IMR-90 (cell line): Measurements from ENCODE around the gene RNF41. TPM values are rescaled to one million over a fixed set of nuclear protein-coding genes. Genes with fewer than 3 reads are reported as not detected.
A peak's percentile ranks its signal among the peaks of the same experiment; 100 is the strongest.

Experiments
- ATAC-seq: fragments of 200-7000 bp; cut with Tn5 transposase; 2 replicates; pipeline ENCODE4 v1.9.1; 2020; ENCODE audit warnings: low read depth, mild to moderate bottlenecking, moderate library complexity
- BruUV-seq: library from RNA; stranded (reverse); fragments of 400-500 nt; replicated peaks from 2 replicates; lab custom pipeline; 2021; lab: Mats Ljungman, UMichigan
- CTCF ChIA-PET: fragments of 300-600 bp; formaldehyde crosslinking; extraction: SDS; loops from one replicate; lab custom pipeline; 2021; ENCODE audit warnings: antibody characterized with exemption; lab: Yijun Ruan, JAX
- POLR2A ChIA-PET: fragments of 300-600 bp; sonication (Branson Sonifier 250); formaldehyde crosslinking; loops from one replicate; lab custom pipeline; 2022; ENCODE audit warnings: antibody characterized with exemption; ENCODE audit not compliant: unreplicated experiment; lab: Charles Lee
- DNase-seq: peaks from one replicate; pipeline ENCODE4 v3.0.0; 2013
- H2AFZ ChIP-seq: replicated peaks from 2 replicates; pipeline ENCODE3; 2013; ENCODE audit warnings: low read length, mild to moderate bottlenecking; ENCODE audit not compliant: poor library complexity
- H2AK5ac ChIP-seq: 2 replicates; pipeline ENCODE4 v1.6.1; 2013; ENCODE audit warnings: low read depth, low read length, inconsistent platforms
- H2AK9ac ChIP-seq: replicated peaks from 2 replicates; pipeline ENCODE3; 2013; ENCODE audit warnings: mild to moderate bottlenecking, low read depth, low read length, moderate library complexity; ENCODE audit not compliant: poor library complexity
- H2BK120ac ChIP-seq: 2 replicates; pipeline ENCODE4 v1.6.1; 2013; ENCODE audit warnings: low read depth, low read length, inconsistent platforms
- H2BK15ac ChIP-seq: 3 replicates; pipeline ENCODE4 v1.6.1; 2013; ENCODE audit warnings: low read depth, low read length, inconsistent platforms
- H2BK20ac ChIP-seq: 2 replicates; pipeline ENCODE4 v1.6.1; 2013; ENCODE audit warnings: low read depth, mild to moderate bottlenecking, inconsistent platforms, low read length, moderate library complexity
- H2BK5ac ChIP-seq: 2 replicates; pipeline ENCODE4 v1.6.1; 2013; ENCODE audit warnings: mild to moderate bottlenecking, low read depth, low read length, inconsistent platforms; ENCODE audit not compliant: poor library complexity, severe bottlenecking
- H3K14ac ChIP-seq: replicated peaks from 2 replicates; pipeline ENCODE4 v1.6.1; 2013; ENCODE audit warnings: low read depth, low read length, inconsistent platforms
- H3K18ac ChIP-seq: 2 replicates; pipeline ENCODE4 v1.6.1; 2013; ENCODE audit warnings: low read depth, low read length, control low read depth
- H3K23ac ChIP-seq: 2 replicates; pipeline ENCODE4 v1.6.1; 2013; ENCODE audit warnings: low read depth, low read length, inconsistent platforms
- H3K27ac ChIP-seq: 2 replicates; pipeline ENCODE4 v1.5.1; 2013; ENCODE audit warnings: mild to moderate bottlenecking, control low read depth, low read length; ENCODE audit not compliant: insufficient read depth
- H3K27me3 ChIP-seq: 2 replicates; pipeline ENCODE4 v1.6.1; 2013; ENCODE audit warnings: low read length; ENCODE audit not compliant: control insufficient read depth, insufficient read depth
- H3K36me3 ChIP-seq: 2 replicates; pipeline ENCODE4 v1.6.1; 2013; ENCODE audit warnings: low read length, mixed read lengths; ENCODE audit not compliant: control insufficient read depth, insufficient read depth
- H3K4ac ChIP-seq: 2 replicates; pipeline ENCODE4 v1.6.1; 2013; ENCODE audit warnings: low read depth, low read length, inconsistent platforms
- H3K4me1 ChIP-seq: 2 replicates; pipeline ENCODE4 v1.6.1; 2013; ENCODE audit warnings: low read length, mixed read lengths; ENCODE audit not compliant: control insufficient read depth, insufficient read depth
- H3K4me2 ChIP-seq: 2 replicates; pipeline ENCODE4 v1.6.1; 2013; ENCODE audit warnings: low read depth, mild to moderate bottlenecking, control low read depth, low read length, moderate library complexity
- H3K4me3 ChIP-seq: 2 replicates; pipeline ENCODE4 v1.5.1; 2013; ENCODE audit warnings: low read depth, mild to moderate bottlenecking, control low read depth, low read length, moderate library complexity; ENCODE audit not compliant: insufficient read depth
- H3K56ac ChIP-seq: 2 replicates; pipeline ENCODE4 v1.6.1; 2013; ENCODE audit warnings: low read length, inconsistent platforms; ENCODE audit not compliant: insufficient read depth; ENCODE audit errors: extremely low read depth
- H3K79me1 ChIP-seq, 2 experiments: 2 replicates each; pipeline ENCODE4 v1.6.1; 2013; ENCODE audit warnings: low read length in 2 of 2, inconsistent platforms in 1 of 2, low read depth in 1 of 2
- H3K9ac ChIP-seq: 2 replicates; pipeline ENCODE4 v1.6.1; 2013; ENCODE audit warnings: low read depth, low read length, control low read depth
- H3K9me1 ChIP-seq: 2 replicates; pipeline ENCODE4 v1.6.1; 2013; ENCODE audit warnings: low read length, inconsistent platforms; ENCODE audit not compliant: insufficient read depth
- H3K9me3 ChIP-seq: 2 replicates; pipeline ENCODE4 v1.6.1; 2013; ENCODE audit warnings: low read length; ENCODE audit not compliant: control insufficient read depth, insufficient read depth
- H4K20me1 ChIP-seq: 2 replicates; pipeline ENCODE4 v1.6.1; 2013; ENCODE audit warnings: low read length, inconsistent platforms; ENCODE audit not compliant: insufficient read depth
- H4K5ac ChIP-seq: 2 replicates; pipeline ENCODE4 v1.6.1; 2013; ENCODE audit warnings: mild to moderate bottlenecking, low read depth, low read length, control low read depth
- H4K8ac ChIP-seq, 2 experiments: 2 replicates each; pipeline ENCODE4 v1.6.1; 2013; ENCODE audit warnings: low read depth in 2 of 2, low read length in 2 of 2, control low read depth in 1 of 2, inconsistent platforms in 1 of 2
- H4K91ac ChIP-seq: 2 replicates; pipeline ENCODE4 v1.6.1; 2013; ENCODE audit warnings: low read depth, low read length, inconsistent platforms; ENCODE audit not compliant: insufficient read depth
- BHLHE40 ChIP-seq: fragments of 150-350 bp; IDR thresholded peaks from 2 replicates; pipeline ENCODE4 v1.6.1; 2016; ENCODE audit warnings: mild to moderate bottlenecking, low read depth, low read length
- CEBPB ChIP-seq: IDR thresholded peaks from 2 replicates; pipeline ENCODE4 v1.6.1; 2012; ENCODE audit warnings: low read depth, low read length, improper control_type of control experiment
- CHD1 ChIP-seq: IDR thresholded peaks from 2 replicates; pipeline ENCODE4 v1.6.1; 2012; ENCODE audit warnings: low read depth, low read length, improper control_type of control experiment
- CTCF ChIP-seq: conservative IDR thresholded peaks from 2 replicates; pipeline ENCODE4 v1.5.1; 2012; ENCODE audit warnings: mild to moderate bottlenecking, low read depth, low read length, improper control_type of control experiment
- ELK1 ChIP-seq: fragments of 150-350 bp; IDR thresholded peaks from 2 replicates; pipeline ENCODE4 v1.6.1; 2016; ENCODE audit warnings: low read depth, mild to moderate bottlenecking, low read length, moderate library complexity, borderline replicate concordance
- FOS ChIP-seq: fragments of 150-350 bp; IDR thresholded peaks from 2 replicates; pipeline ENCODE4 v1.6.1; 2016; ENCODE audit warnings: low read depth, low read length
- MAFK ChIP-seq: IDR thresholded peaks from 2 replicates; pipeline ENCODE4 v1.6.1; 2012; ENCODE audit warnings: low read depth, low read length, improper control_type of control experiment
- MAZ ChIP-seq: IDR thresholded peaks from 2 replicates; pipeline ENCODE4 v1.6.1; 2012; ENCODE audit warnings: low read depth, mild to moderate bottlenecking, low read length, improper control_type of control experiment, moderate library complexity, borderline replicate concordance
- MXI1 ChIP-seq: IDR thresholded peaks from 2 replicates; pipeline ENCODE4 v1.6.1; 2012; ENCODE audit warnings: low read depth, mild to moderate bottlenecking, low read length, moderate library complexity, borderline replicate concordance
- NFE2L2 ChIP-seq: fragments of 150-350 bp; IDR thresholded peaks from 2 replicates; pipeline ENCODE4 v1.6.1; 2016; ENCODE audit warnings: low read depth, mild to moderate bottlenecking, low read length
- POLR2A ChIP-seq: IDR thresholded peaks from 2 replicates; pipeline ENCODE4 v1.6.1; 2012; ENCODE audit warnings: mild to moderate bottlenecking, low read depth, low read length
- RAD21 ChIP-seq: IDR thresholded peaks from 2 replicates; pipeline ENCODE4 v1.6.1; 2012; ENCODE audit warnings: low read length, improper control_type of control experiment
- RCOR1 ChIP-seq: IDR thresholded peaks from 2 replicates; pipeline ENCODE4 v1.6.1; 2012; ENCODE audit warnings: mild to moderate bottlenecking, low read length, improper control_type of control experiment; ENCODE audit not compliant: insufficient replicate concordance
- SMC3 ChIP-seq: fragments of 150-350 bp; IDR thresholded peaks from 2 replicates; pipeline ENCODE4 v1.6.1; 2016; ENCODE audit warnings: low read depth, mild to moderate bottlenecking, antibody characterized with exemption, low read length, moderate library complexity
- USF2 ChIP-seq: fragments of 150-350 bp; IDR thresholded peaks from 2 replicates; pipeline ENCODE4 v1.6.1; 2017; ENCODE audit warnings: mild to moderate bottlenecking, antibody characterized with exemption, low read length, low read depth
- WGBS, 2 experiments: methylation state at CpG; one replicate each; pipeline versions ENCODE4 v1.1.5 to v1.1.7; 2013; ENCODE audit warnings: missing lambda C conversion rate in 2 of 2; ENCODE audit not compliant: insufficient read length in 1 of 2; ENCODE audit errors: extremely low coverage in 2 of 2; 5-methylcytosine and 5-hydroxymethylcytosine counted together
- dilution Hi-C: fragments of 300-500 bp; cut with HindIII; formaldehyde crosslinking; loops from one replicate; pipeline ENCODE4 v1.14.3; 2018; ENCODE audit warnings: low sequenced_read_pairs; ENCODE audit not compliant: unreplicated experiment
- in situ Hi-C: fragments of 300-500 bp; cut with MboI; formaldehyde crosslinking; loops from 3 replicates; pipeline ENCODE4 v1.14.3; 2019; ENCODE audit warnings: low sequenced_read_pairs, inconsistent platforms, mixed read lengths
- intact Hi-C: fragments of 100-400 bp; cut with micrococcal nuclease; formaldehyde crosslinking; loops from 2 replicates; pipeline ENCODE4 v1.10.0; 2022
- polyA plus RNA-seq, 3 experiments: library from polyadenylated mRNA; depleted of rRNA; stranded (reverse); fragments of >200 nt; gene quantifications; 2 replicates each; pipeline ENCODE4 v1.2.3, GENCODE V29; 2012; ENCODE audit warnings: low replicate concordance in 1 of 3
- total RNA-seq: library from RNA; depleted of rRNA; stranded (reverse); fragments of >200 nt; gene quantifications from 2 replicates; pipeline ENCODE4 v1.2.3, GENCODE V29; 2012

RNF41 gene
- total and polyA plus RNA-seq, 2 of the 4 experiments (the other 2 are of a cell fraction) = 112 to 272 TPM

- no peak for TF ChIP-seq CHD1
- TF ChIP-seq ELK1 = no peak
- no peak for TF ChIP-seq USF2
- no peak for TF ChIP-seq RCOR1
- no peak for TF ChIP-seq SMC3
- no peak for TF ChIP-seq MXI1
- TF ChIP-seq MAFK = no peak
- no peak for TF ChIP-seq CEBPB
- TF ChIP-seq CTCF = no peak
- TF ChIP-seq POLR2A = no peak
- no peak for TF ChIP-seq MAZ
- no peak for TF ChIP-seq FOS
- TF ChIP-seq BHLHE40 = no peak
- no peak for TF ChIP-seq RAD21
- TF ChIP-seq NFE2L2 = no peak
- H2AK9ac ChIP-seq = peak overlapping the region; percentile 16
- no peak overlapping the region for H2AK5ac ChIP-seq
- no peak overlapping the region for H3K27ac ChIP-seq
- DNase-seq = no peak
- 97% methylated on average over 5 of the region's 16 CpGs; no CpG with 5 or more reads in 1 of the 2 experiments for WGBS, 2 experiments
- H3K4me3 ChIP-seq = no peak overlapping the region
- intact Hi-C loops (no loop called here), in situ Hi-C loops (no loop called here), dilution Hi-C loops (no loop called here)
- no peak overlapping the region for H3K9ac ChIP-seq
- H3K36me3 ChIP-seq = peaks cover 76% of the 10 kb centered on the region
- peaks cover 9% of the 10 kb centered on the region; the same call in 1 of the 2 replicates for H3K9me1 ChIP-seq
- no peak overlapping the region for H3K56ac ChIP-seq
- no peak overlapping the region for H3K18ac ChIP-seq
- H3K79me1 ChIP-seq = peaks cover 21 to 61% of the 10 kb centered on the region in 2 experiments
- H3K14ac ChIP-seq = no peak overlapping the region
- no peaks in the 10 kb centered on the region for H3K27me3 ChIP-seq
- CTCF ChIA-PET = no interaction called here
- no peak overlapping the region for H2BK5ac ChIP-seq
- no peak overlapping the region for H4K8ac ChIP-seq
- H2BK15ac ChIP-seq = no peak overlapping the region
- H2BK20ac ChIP-seq = no peak overlapping the region
- H3K4me1 ChIP-seq = peaks cover 7% of the 10 kb centered on the region
- BruUV-seq = no TSS peak
- H3K9me3 ChIP-seq = no peaks in the 10 kb centered on the region
- H4K5ac ChIP-seq = no peak overlapping the region
- no peak overlapping the region for H3K4me2 ChIP-seq
- H2BK120ac ChIP-seq = no peak overlapping the region
- no peak overlapping the region for H3K23ac ChIP-seq
- H4K91ac ChIP-seq = no peak overlapping the region
- no peak overlapping the region for H2AFZ ChIP-seq
- no peak overlapping the region for H3K4ac ChIP-seq
- POLR2A ChIA-PET = no interaction called here
- no peak for ATAC-seq
- peaks cover 28% of the 10 kb centered on the region for H4K20me1 ChIP-seq
Measured at GRCh38 chr12:56247923-56248322, 26.2 kb upstream of the RNF41 start.
